Neural cell (in vitro differentiated cells): ENCODE measurements around the gene KCNJ6.

Experiments used
- TF ChIP-seq, protein P1 (sequence below): IDR thresholded peaks from 2 replicates; pipeline ENCODE4 v1.6.1; 2012; ENCODE audit warnings: borderline replicate concordance
- TF ChIP-seq, protein P2 (sequence below): fragments of 450-650 bp; IDR thresholded peaks from 2 replicates; pipeline ENCODE4 v1.5.1; 2014; ENCODE audit warnings: antibody characterized with exemption, mild to moderate bottlenecking, moderate library complexity; ENCODE audit not compliant: poor library complexity, severe bottlenecking

DNA sequence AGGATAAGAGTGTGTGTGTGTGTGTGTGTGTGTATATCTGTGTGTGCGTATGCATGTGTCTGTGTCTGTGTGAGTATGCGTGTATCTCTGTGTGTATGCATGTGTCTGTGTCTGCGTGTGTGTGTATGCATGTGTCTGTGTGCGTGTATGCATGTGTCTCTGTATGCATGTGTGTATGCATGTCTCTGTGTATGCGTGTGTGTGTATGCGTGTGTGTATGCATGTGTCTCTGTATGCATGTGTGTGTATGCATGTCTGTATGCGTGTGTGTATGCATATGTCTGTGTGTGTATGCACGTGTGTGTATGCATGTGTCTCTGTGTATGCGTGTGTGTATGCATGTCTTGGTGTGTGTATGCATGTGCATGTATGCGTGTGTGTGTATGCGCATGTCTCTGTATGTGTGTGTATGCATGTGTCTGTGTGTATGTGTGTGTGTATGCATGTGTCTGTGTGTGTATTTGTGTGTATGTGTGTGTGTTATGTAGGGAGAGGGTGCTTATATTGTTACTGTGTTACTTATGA lies 301.8 kb downstream of the KCNJ6 start:
- TF ChIP-seq, protein P1, sequence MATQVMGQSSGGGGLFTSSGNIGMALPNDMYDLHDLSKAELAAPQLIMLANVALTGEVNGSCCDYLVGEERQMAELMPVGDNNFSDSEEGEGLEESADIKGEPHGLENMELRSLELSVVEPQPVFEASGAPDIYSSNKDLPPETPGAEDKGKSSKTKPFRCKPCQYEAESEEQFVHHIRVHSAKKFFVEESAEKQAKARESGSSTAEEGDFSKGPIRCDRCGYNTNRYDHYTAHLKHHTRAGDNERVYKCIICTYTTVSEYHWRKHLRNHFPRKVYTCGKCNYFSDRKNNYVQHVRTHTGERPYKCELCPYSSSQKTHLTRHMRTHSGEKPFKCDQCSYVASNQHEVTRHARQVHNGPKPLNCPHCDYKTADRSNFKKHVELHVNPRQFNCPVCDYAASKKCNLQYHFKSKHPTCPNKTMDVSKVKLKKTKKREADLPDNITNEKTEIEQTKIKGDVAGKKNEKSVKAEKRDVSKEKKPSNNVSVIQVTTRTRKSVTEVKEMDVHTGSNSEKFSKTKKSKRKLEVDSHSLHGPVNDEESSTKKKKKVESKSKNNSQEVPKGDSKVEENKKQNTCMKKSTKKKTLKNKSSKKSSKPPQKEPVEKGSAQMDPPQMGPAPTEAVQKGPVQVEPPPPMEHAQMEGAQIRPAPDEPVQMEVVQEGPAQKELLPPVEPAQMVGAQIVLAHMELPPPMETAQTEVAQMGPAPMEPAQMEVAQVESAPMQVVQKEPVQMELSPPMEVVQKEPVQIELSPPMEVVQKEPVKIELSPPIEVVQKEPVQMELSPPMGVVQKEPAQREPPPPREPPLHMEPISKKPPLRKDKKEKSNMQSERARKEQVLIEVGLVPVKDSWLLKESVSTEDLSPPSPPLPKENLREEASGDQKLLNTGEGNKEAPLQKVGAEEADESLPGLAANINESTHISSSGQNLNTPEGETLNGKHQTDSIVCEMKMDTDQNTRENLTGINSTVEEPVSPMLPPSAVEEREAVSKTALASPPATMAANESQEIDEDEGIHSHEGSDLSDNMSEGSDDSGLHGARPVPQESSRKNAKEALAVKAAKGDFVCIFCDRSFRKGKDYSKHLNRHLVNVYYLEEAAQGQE, result no peak
- TF ChIP-seq, protein P2, sequence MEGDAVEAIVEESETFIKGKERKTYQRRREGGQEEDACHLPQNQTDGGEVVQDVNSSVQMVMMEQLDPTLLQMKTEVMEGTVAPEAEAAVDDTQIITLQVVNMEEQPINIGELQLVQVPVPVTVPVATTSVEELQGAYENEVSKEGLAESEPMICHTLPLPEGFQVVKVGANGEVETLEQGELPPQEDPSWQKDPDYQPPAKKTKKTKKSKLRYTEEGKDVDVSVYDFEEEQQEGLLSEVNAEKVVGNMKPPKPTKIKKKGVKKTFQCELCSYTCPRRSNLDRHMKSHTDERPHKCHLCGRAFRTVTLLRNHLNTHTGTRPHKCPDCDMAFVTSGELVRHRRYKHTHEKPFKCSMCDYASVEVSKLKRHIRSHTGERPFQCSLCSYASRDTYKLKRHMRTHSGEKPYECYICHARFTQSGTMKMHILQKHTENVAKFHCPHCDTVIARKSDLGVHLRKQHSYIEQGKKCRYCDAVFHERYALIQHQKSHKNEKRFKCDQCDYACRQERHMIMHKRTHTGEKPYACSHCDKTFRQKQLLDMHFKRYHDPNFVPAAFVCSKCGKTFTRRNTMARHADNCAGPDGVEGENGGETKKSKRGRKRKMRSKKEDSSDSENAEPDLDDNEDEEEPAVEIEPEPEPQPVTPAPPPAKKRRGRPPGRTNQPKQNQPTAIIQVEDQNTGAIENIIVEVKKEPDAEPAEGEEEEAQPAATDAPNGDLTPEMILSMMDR, result no peak
